ENCODE measurements around the gene UBE2G2. TPM values are rescaled to one million over a fixed set of nuclear protein-coding genes. Genes with fewer than 3 reads are reported as not detected.

Gene UBE2G2
- total and polyA plus RNA-seq, 2 donors (not counting 1 experiment from before 2014, with no cell fraction given), result 49.7 to 61.9 TPM

- no peak for DNase-seq (ENCODE audit: low read depth in 2 of 2)
- Histone ChIP-seq H3K36me3 (ENCODE audit: control insufficient read depth, insufficient read depth, low read length) (no peaks in the 10 kb centered on the region), H2AFZ (ENCODE audit: low read length) (no peak overlapping the region), H3K27ac (ENCODE audit: insufficient read depth, low read length) (no peak overlapping the region), H3K27me3 (ENCODE audit: control insufficient read depth, insufficient read depth, low read length) (no peaks in the 10 kb centered on the region), H3K4me2 (ENCODE audit: extremely low read depth, insufficient read depth, low read length) (no peak overlapping the region), H3K79me2 (ENCODE audit: control insufficient read depth, insufficient read depth, low read length) (no peaks in the 10 kb centered on the region), H3K9me3 (ENCODE audit: control insufficient read depth, insufficient read depth, low read depth, low read length) (no peaks in the 10 kb centered on the region), H4K20me1 (ENCODE audit: control insufficient read depth, extremely low read depth, insufficient read depth, low read length) (no peaks in the 10 kb centered on the region), H3K4me1 (ENCODE audit: control insufficient read depth, extremely low read depth, insufficient read depth, low read length) (no peaks in the 10 kb centered on the region), H3K9ac (ENCODE audit: insufficient read depth, low read length) (no peak overlapping the region), H3K4me3 (replicated peaks in 1 of 4; ENCODE audit: control extremely low read depth in 1 of 4, insufficient read depth in 1 of 4, low read depth in 3 of 4, low read length in 4 of 4) (no peak overlapping the region)
- no peak for TF ChIP-seq CTCF (conservative IDR thresholded peaks at IDR 0.05 in 1 of 2, IDR thresholded peaks at IDR 0.05 in 1 of 2; ENCODE audit: low read depth in 1 of 2, low read length in 2 of 2)
- no peak for TF ChIP-seq EZH2 (IDR thresholded peaks at IDR 0.05; ENCODE audit: low read length, missing control alignments)
Measured at GRCh38 chr21:44739316-44739715, 62.3 kb downstream of the UBE2G2 start.

GRCh38 chr21:44738621-44739020 is 63.0 kb downstream of the UBE2G2 start:
- no peaks in the 10 kb centered on the region for H3K9me3 ChIP-seq (ENCODE audit: control insufficient read depth, insufficient read depth, low read depth, low read length)
- H3K36me3 ChIP-seq (ENCODE audit: control insufficient read depth, insufficient read depth, low read length), result no peaks in the 10 kb centered on the region
- no peak overlapping the region for H3K9ac ChIP-seq (ENCODE audit: insufficient read depth, low read length)

GRCh38 chr21:44737706-44738354 is 63.8 kb downstream of the UBE2G2 start:
- no peak overlapping the region for H3K4me3 ChIP-seq (replicated peaks in 1 of 4; ENCODE audit: control extremely low read depth in 1 of 4, insufficient read depth in 1 of 4, low read depth in 3 of 4, low read length in 4 of 4)
- no peak for TF ChIP-seq EZH2 (IDR thresholded peaks at IDR 0.05; ENCODE audit: low read length, missing control alignments)
- TF ChIP-seq CTCF (conservative IDR thresholded peaks at IDR 0.05 in 1 of 2, IDR thresholded peaks at IDR 0.05 in 1 of 2; ENCODE audit: low read depth in 1 of 2, low read length in 2 of 2), result no peak
- H3K4me2 ChIP-seq (ENCODE audit: extremely low read depth, insufficient read depth, low read length), result no peak overlapping the region
- no peaks in the 10 kb centered on the region for H3K36me3 ChIP-seq (ENCODE audit: control insufficient read depth, insufficient read depth, low read length)
- H3K9me3 ChIP-seq (ENCODE audit: control insufficient read depth, insufficient read depth, low read depth, low read length), result no peaks in the 10 kb centered on the region
- no peaks in the 10 kb centered on the region for H4K20me1 ChIP-seq (ENCODE audit: control insufficient read depth, extremely low read depth, insufficient read depth, low read length)
- H3K27ac ChIP-seq (ENCODE audit: insufficient read depth, low read length), result no peak overlapping the region
- H3K27me3 ChIP-seq (ENCODE audit: control insufficient read depth, insufficient read depth, low read length), result no peaks in the 10 kb centered on the region
- no peaks in the 10 kb centered on the region for H3K4me1 ChIP-seq (ENCODE audit: control insufficient read depth, extremely low read depth, insufficient read depth, low read length)
- no peaks in the 10 kb centered on the region for H3K79me2 ChIP-seq (ENCODE audit: control insufficient read depth, insufficient read depth, low read length)
- DNase-seq (ENCODE audit: low read depth in 2 of 2), result peak; percentile 22 to 48
- no peak overlapping the region for H2AFZ ChIP-seq (ENCODE audit: low read length)
- no peak overlapping the region for H3K9ac ChIP-seq (ENCODE audit: insufficient read depth, low read length)

More at GRCh38 chr21:44738621-44739020, 63.0 kb downstream of the UBE2G2 start:
- Histone ChIP-seq H3K27ac (ENCODE audit: insufficient read depth, low read length) (no peak overlapping the region), H3K27me3 (ENCODE audit: control insufficient read depth, insufficient read depth, low read length) (no peaks in the 10 kb centered on the region), H3K4me3 (replicated peaks in 1 of 4; ENCODE audit: control extremely low read depth in 1 of 4, insufficient read depth in 1 of 4, low read depth in 3 of 4, low read length in 4 of 4) (no peak overlapping the region), H3K4me2 (ENCODE audit: extremely low read depth, insufficient read depth, low read length) (no peak overlapping the region), H3K4me1 (ENCODE audit: control insufficient read depth, extremely low read depth, insufficient read depth, low read length) (no peaks in the 10 kb centered on the region), H4K20me1 (ENCODE audit: control insufficient read depth, extremely low read depth, insufficient read depth, low read length) (no peaks in the 10 kb centered on the region), H2AFZ (ENCODE audit: low read length) (no peak overlapping the region), H3K79me2 (ENCODE audit: control insufficient read depth, insufficient read depth, low read length) (no peaks in the 10 kb centered on the region)
- DNase-seq (ENCODE audit: low read depth in 2 of 2), result no peak
- TF ChIP-seq CTCF (conservative IDR thresholded peaks at IDR 0.05 in 1 of 2, IDR thresholded peaks at IDR 0.05 in 1 of 2; ENCODE audit: low read depth in 1 of 2, low read length in 2 of 2) (no peak), EZH2 (IDR thresholded peaks at IDR 0.05; ENCODE audit: low read length, missing control alignments) (no peak)

Measured in fibroblast of lung (primary cell).